Karpas-422 (cell line): ENCODE data around the gene CERT1. TPM values are rescaled to one million over a fixed set of nuclear protein-coding genes. Genes with fewer than 3 reads are reported as not detected.
"Not testable (repeated sequence)": the region's sequence is repeated elsewhere in the genome, so short reads cannot be mapped to it uniquely, and the experiment has no call there.

Experiments
- DNase-seq: peaks from one replicate; pipeline ENCODE4 v3.0.0-alpha.2; 2015
- H2AFZ ChIP-seq: fragments of 200-600 bp; sonication (generic); 2 replicates; pipeline ENCODE4 v1.6.1; 2014; ENCODE audit warnings: antibody characterized with exemption, low read length, mixed read lengths
- H3K27ac ChIP-seq: fragments of 200-600 bp; sonication (generic); 2 replicates; pipeline ENCODE4 v1.5.1; 2014; ENCODE audit warnings: mild to moderate bottlenecking, low read length, moderate library complexity
- H3K27me3 ChIP-seq: fragments of 200-600 bp; sonication (generic); 2 replicates; pipeline ENCODE4 v1.6.1; 2014; ENCODE audit warnings: low read length, mixed read lengths
- H3K36me3 ChIP-seq: fragments of 200-600 bp; sonication (generic); 2 replicates; pipeline ENCODE4 v1.6.1; 2014; ENCODE audit warnings: low read length, mixed read lengths; ENCODE audit not compliant: insufficient read depth
- H3K4me1 ChIP-seq: fragments of 200-600 bp; sonication (generic); 2 replicates; pipeline ENCODE4 v1.6.1; 2014; ENCODE audit warnings: mild to moderate bottlenecking, low read length, mixed read lengths
- H3K4me2 ChIP-seq: fragments of 200-600 bp; sonication (generic); 2 replicates; pipeline ENCODE4 v1.6.1; 2014; ENCODE audit warnings: low read length, low read depth, mild to moderate bottlenecking; ENCODE audit not compliant: poor library complexity, severe bottlenecking
- H3K4me3 ChIP-seq: fragments of 200-600 bp; sonication (generic); 2 replicates; pipeline ENCODE4 v1.5.1; 2014; ENCODE audit warnings: mild to moderate bottlenecking, antibody characterized with exemption, low read length, mixed read lengths
- H3K79me2 ChIP-seq: fragments of 200-600 bp; sonication (generic); 2 replicates; pipeline ENCODE4 v1.6.1; 2014; ENCODE audit warnings: mild to moderate bottlenecking, low read length, mixed read lengths
- H3K9ac ChIP-seq: fragments of 200-600 bp; sonication (generic); 2 replicates; pipeline ENCODE4 v1.6.0; 2014; ENCODE audit warnings: low read length
- H3K9me2 ChIP-seq: fragments of 200-600 bp; sonication (generic), shearing (Covaris generic); replicated peaks from 2 replicates; pipeline ENCODE4 v1.6.0; 2014; ENCODE audit warnings: mild to moderate bottlenecking, low read length, moderate library complexity; ENCODE audit not compliant: insufficient read depth
- H3K9me3 ChIP-seq: fragments of 300-700, 200-600 bp; sonication (generic); 2 replicates; pipeline ENCODE4 v1.6.1; 2014; ENCODE audit warnings: low read length, mixed read lengths
- H4K20me1 ChIP-seq: fragments of 200-600 bp; sonication (generic); 2 replicates; pipeline ENCODE4 v1.6.1; 2014; ENCODE audit warnings: mild to moderate bottlenecking, antibody characterized with exemption, low read length, low read depth; ENCODE audit not compliant: insufficient read depth
- total RNA-seq: library from RNA; depleted of rRNA; stranded (reverse); fragments of >200 nt; shearing (Covaris generic); gene quantifications from 2 replicates; pipeline ENCODE4 v1.2.3, GENCODE V29; 2014; ENCODE audit warnings: low replicate concordance

CERT1 gene
- total RNA-seq, 1 experiment from 2014 or later = 49.8 TPM

- not testable (repeated sequence) for H3K9me2 ChIP-seq, H2AFZ ChIP-seq, DNase-seq, H3K9ac ChIP-seq, H3K4me3 ChIP-seq, H3K9me3 ChIP-seq, H4K20me1 ChIP-seq, H3K27me3 ChIP-seq, H3K4me1 ChIP-seq, H3K4me2 ChIP-seq, H3K27ac ChIP-seq
- Histone ChIP-seq H3K79me2 (peaks cover 96% of the 10 kb centered on the region), H3K36me3 (peaks cover 15% of the 10 kb centered on the region)
These were observed 21.6 kb downstream of the CERT1 start for GRCh38 chr5:75489847-75490246.

DNA sequence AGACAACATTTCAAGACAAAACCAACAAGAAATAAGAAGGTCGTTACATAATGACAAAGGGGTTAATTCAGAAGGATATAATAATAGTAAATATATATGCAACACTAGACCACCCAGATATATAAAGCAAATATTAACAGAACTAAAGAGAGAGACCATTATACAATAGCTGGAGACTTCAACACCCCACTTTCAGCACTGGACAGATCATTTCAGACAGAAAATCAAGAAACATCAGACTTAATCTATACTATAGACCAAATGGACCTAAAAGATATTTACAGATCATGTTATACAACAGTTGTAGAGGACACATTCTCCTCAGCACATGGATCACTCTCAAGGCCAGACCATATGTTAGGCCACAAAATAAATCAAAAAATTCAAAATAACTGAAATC is 26.8 kb downstream of the CERT1 start:
- no peaks in the 10 kb centered on the region for H3K4me1 ChIP-seq
- H4K20me1 ChIP-seq = no peaks in the 10 kb centered on the region
- H3K36me3 ChIP-seq = no peaks in the 10 kb centered on the region; the same call in none of the 2 replicates
- H3K4me3 ChIP-seq = no peak overlapping the region
- no peaks in the 10 kb centered on the region for H3K27me3 ChIP-seq
- no peak overlapping the region for H3K27ac ChIP-seq
- H3K4me2 ChIP-seq = no peak overlapping the region
- no peak overlapping the region for H3K9ac ChIP-seq
- peaks cover 100% of the 10 kb centered on the region for H3K79me2 ChIP-seq
- H2AFZ ChIP-seq = no peak overlapping the region
- peaks cover 4% of the 10 kb centered on the region for H3K9me3 ChIP-seq
- no peaks in the 10 kb centered on the region for H3K9me2 ChIP-seq
- no peak for DNase-seq

GRCh38 chr5:75482482-75482881 is 28.9 kb downstream of the CERT1 start:
- peaks cover 4% of the 10 kb centered on the region for H3K9me3 ChIP-seq
- H2AFZ ChIP-seq = no peak overlapping the region
- H3K79me2 ChIP-seq = peaks cover 100% of the 10 kb centered on the region
- no peaks in the 10 kb centered on the region for H3K4me1 ChIP-seq
- H3K27me3 ChIP-seq = no peaks in the 10 kb centered on the region
- H3K36me3 ChIP-seq = no peaks in the 10 kb centered on the region; the same call in none of the 2 replicates
- no peak for DNase-seq
- no peak overlapping the region for H3K4me2 ChIP-seq
- no peaks in the 10 kb centered on the region for H4K20me1 ChIP-seq
- no peaks in the 10 kb centered on the region for H3K9me2 ChIP-seq
- no peak overlapping the region for H3K4me3 ChIP-seq
- no peak overlapping the region for H3K27ac ChIP-seq
- no peak overlapping the region for H3K9ac ChIP-seq

DNA sequence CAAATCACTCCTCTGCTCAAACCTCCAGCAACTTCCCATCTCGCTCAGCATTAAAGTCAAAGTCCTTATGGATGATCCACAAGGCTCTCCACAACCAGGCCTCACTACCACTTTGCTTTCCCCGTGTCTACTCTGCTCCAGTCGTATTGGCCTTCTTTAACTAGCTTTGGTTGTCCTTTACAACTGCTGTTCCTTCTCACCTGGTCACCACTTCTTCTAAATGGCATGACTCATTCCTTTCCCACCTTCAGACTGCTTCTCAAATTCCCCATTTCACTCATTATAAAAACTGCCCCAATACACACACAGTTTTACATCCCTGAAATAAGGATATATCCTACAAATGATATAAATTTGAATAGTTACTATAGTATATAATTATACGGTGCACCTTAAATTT is 30.4 kb downstream of the CERT1 start:
- H3K79me2 ChIP-seq = peaks cover 100% of the 10 kb centered on the region
- no peaks in the 10 kb centered on the region; the same call in none of the 2 replicates for H3K36me3 ChIP-seq
- H2AFZ ChIP-seq = no peak overlapping the region
- H3K9ac ChIP-seq = no peak overlapping the region
- H3K9me3 ChIP-seq = no peaks in the 10 kb centered on the region; the same call in 1 of the 2 replicates
- H3K27ac ChIP-seq = no peak overlapping the region
- H3K27me3 ChIP-seq = no peaks in the 10 kb centered on the region
- no peak overlapping the region for H3K4me2 ChIP-seq
- no peaks in the 10 kb centered on the region for H3K4me1 ChIP-seq
- H4K20me1 ChIP-seq = no peaks in the 10 kb centered on the region
- H3K9me2 ChIP-seq = no peaks in the 10 kb centered on the region
- DNase-seq = no peak
- no peak overlapping the region for H3K4me3 ChIP-seq

DNA sequence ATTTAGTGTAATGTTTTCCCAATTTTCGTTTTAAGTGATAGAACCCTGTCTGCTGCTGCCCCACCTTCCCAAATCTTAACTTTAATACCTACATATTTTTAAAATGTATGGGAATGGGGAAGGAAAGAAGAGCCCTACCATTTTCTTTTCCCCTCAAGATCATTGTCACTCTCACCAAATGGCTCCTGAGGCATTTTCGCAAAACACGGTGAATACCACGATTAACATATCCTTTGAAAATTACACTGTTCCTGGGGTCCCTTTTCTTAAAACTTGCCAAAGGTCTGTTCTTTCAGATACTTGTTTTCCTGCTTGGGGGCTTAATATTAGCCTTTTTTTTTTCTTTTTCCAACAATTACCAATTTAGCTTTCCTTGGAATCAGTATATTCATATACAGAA is 36.1 kb downstream of the CERT1 start:
- Histone ChIP-seq H3K36me3 (peaks cover 4% of the 10 kb centered on the region; the same call in 1 of the 2 replicates), H3K9me2 (no peaks in the 10 kb centered on the region), H3K9me3 (peaks cover 9% of the 10 kb centered on the region), H3K9ac (no peak overlapping the region), H3K4me1 (no peaks in the 10 kb centered on the region), H3K4me2 (no peak overlapping the region), H3K79me2 (peaks cover 95% of the 10 kb centered on the region), H3K27ac (no peak overlapping the region), H2AFZ (no peak overlapping the region), H4K20me1 (no peaks in the 10 kb centered on the region), H3K4me3 (no peak overlapping the region), H3K27me3 (no peaks in the 10 kb centered on the region)
- no peak for DNase-seq

- no peaks in the 10 kb centered on the region for H3K27me3 ChIP-seq
- no peak overlapping the region for H2AFZ ChIP-seq
- no peaks in the 10 kb centered on the region for H3K4me1 ChIP-seq
- H3K27ac ChIP-seq = no peak overlapping the region
- H3K4me2 ChIP-seq = no peak overlapping the region
- H3K36me3 ChIP-seq = peaks cover 14% of the 10 kb centered on the region
- H4K20me1 ChIP-seq = no peaks in the 10 kb centered on the region
- DNase-seq = no peak
- no peak overlapping the region for H3K4me3 ChIP-seq
- H3K9me2 ChIP-seq = no peaks in the 10 kb centered on the region
- H3K9me3 ChIP-seq = peaks cover 22% of the 10 kb centered on the region
- H3K9ac ChIP-seq = no peak overlapping the region
- H3K79me2 ChIP-seq = peaks cover 95% of the 10 kb centered on the region
These were observed 38.0 kb downstream of the CERT1 start for GRCh38 chr5:75473463-75473862.

GRCh38 chr5:75472973-75473372 is 38.5 kb downstream of the CERT1 start:
- H3K36me3 ChIP-seq = peaks cover 16% of the 10 kb centered on the region
- H4K20me1 ChIP-seq = no peaks in the 10 kb centered on the region
- H3K9ac ChIP-seq = no peak overlapping the region
- H3K9me3 ChIP-seq = peaks cover 27% of the 10 kb centered on the region
- H3K4me1 ChIP-seq = no peaks in the 10 kb centered on the region
- peaks cover 95% of the 10 kb centered on the region for H3K79me2 ChIP-seq
- no peak overlapping the region for H3K4me2 ChIP-seq
- no peaks in the 10 kb centered on the region for H3K27me3 ChIP-seq
- H3K4me3 ChIP-seq = no peak overlapping the region
- no peaks in the 10 kb centered on the region for H3K9me2 ChIP-seq
- H2AFZ ChIP-seq = no peak overlapping the region
- DNase-seq = no peak
- H3K27ac ChIP-seq = no peak overlapping the region

DNA sequence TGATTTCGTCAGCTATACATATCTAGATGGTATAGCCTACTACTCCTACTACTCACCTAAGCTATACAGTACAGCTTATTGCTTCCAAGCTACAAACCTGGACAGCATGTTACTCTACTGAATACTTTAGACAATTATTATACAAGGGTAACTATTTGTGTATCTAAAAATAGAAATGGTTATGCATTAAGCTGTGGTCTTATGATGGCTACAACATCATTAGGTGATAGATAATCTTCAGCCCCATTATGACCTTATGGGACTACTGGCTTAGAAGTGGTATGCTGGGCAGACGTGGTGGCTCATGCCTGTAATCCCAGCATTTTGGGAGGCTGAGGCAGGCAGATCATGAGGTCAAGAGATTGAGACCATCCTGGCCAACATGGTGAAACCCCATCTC is 40.2 kb downstream of the CERT1 start:
- H3K36me3 ChIP-seq = peaks cover 16% of the 10 kb centered on the region
- H3K4me2 ChIP-seq = no peak overlapping the region
- no peak overlapping the region for H3K4me3 ChIP-seq
- no peak overlapping the region for H2AFZ ChIP-seq
- H3K79me2 ChIP-seq = peaks cover 95% of the 10 kb centered on the region
- H3K9ac ChIP-seq = no peak overlapping the region
- no peaks in the 10 kb centered on the region for H3K9me2 ChIP-seq
- no peak overlapping the region for H3K27ac ChIP-seq
- H3K27me3 ChIP-seq = no peaks in the 10 kb centered on the region
- H4K20me1 ChIP-seq = no peaks in the 10 kb centered on the region
- no peaks in the 10 kb centered on the region for H3K4me1 ChIP-seq
- DNase-seq = no peak
- peaks cover 28% of the 10 kb centered on the region for H3K9me3 ChIP-seq

DNA sequence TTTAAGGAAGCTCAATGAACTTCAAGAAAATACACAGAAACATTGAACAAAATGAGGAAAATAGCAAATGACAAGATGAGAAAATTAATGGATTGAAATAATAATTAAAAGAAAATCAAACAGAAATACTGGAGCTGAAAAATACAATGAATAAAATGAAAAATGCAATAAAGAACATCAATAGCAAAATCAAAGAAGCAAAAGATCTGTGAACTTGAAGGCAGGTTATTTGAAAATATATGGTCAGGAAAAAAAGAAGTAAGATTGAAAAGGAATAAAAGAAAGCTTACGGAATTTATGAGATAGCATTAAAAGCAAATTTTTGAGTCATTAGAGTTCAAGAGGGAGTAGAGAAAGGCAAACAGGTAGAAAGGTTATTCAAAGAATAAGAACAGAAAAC is 42.4 kb downstream of the CERT1 start:
- Histone ChIP-seq H3K9me2 (no peaks in the 10 kb centered on the region), H3K9ac (no peak overlapping the region), H3K4me3 (no peak overlapping the region), H3K27ac (no peak overlapping the region), H4K20me1 (no peaks in the 10 kb centered on the region), H3K36me3 (peaks cover 16% of the 10 kb centered on the region), H3K27me3 (no peaks in the 10 kb centered on the region), H3K9me3 (peaks cover 28% of the 10 kb centered on the region), H3K4me2 (no peak overlapping the region), H3K79me2 (peaks cover 96% of the 10 kb centered on the region), H3K4me1 (peaks cover 2% of the 10 kb centered on the region; the same call in 1 of the 2 replicates), H2AFZ (no peak overlapping the region)
- DNase-seq = no peak
